PFSK-1 (cell line): ENCODE data around the gene ACOT9.

Experiments used
- FOXP2 ChIP-seq: optimal IDR thresholded peaks from 2 replicates; pipeline ENCODE3; 2011; ENCODE audit warnings: borderline replicate concordance, control low read depth, inconsistent platforms; ENCODE audit not compliant: insufficient read depth; ENCODE audit errors: extremely low read length, extremely low read depth
- POLR2AphosphoS5 ChIP-seq: IDR thresholded peaks from 2 replicates; pipeline ENCODE4 v1.6.1; 2012; ENCODE audit warnings: low read depth, mild to moderate bottlenecking, control low read depth, low read length, moderate library complexity
- REST ChIP-seq, 2 experiments: IDR thresholded peaks; 2 replicates each; pipeline versions ENCODE4 v1.6.1 to v1.8.0; 2011 to 2012; ENCODE audit warnings: low read depth in 2 of 2, low read length in 2 of 2, control low read depth in 1 of 2, inconsistent platforms in 1 of 2, mild to moderate bottlenecking in 1 of 2, moderate library complexity in 1 of 2; ENCODE audit not compliant: insufficient read depth in 1 of 2
- SIN3A ChIP-seq: IDR thresholded peaks from 2 replicates; pipeline ENCODE4 v1.6.1; 2012; ENCODE audit warnings: mild to moderate bottlenecking, low read length, moderate library complexity, borderline replicate concordance; ENCODE audit not compliant: insufficient read depth
- TAF1 ChIP-seq: IDR thresholded peaks from 2 replicates; pipeline ENCODE4 v1.6.1; 2012; ENCODE audit warnings: low read length, control low read depth, borderline replicate concordance; ENCODE audit not compliant: insufficient read depth

Gene ACOT9

GRCh38 chrX:23704673-23705206, 38.3 kb downstream of the ACOT9 start:
- TF ChIP-seq REST (IDR thresholded peaks at IDR 0.05; ENCODE audit: insufficient read depth in 1 of 2, low read depth in 2 of 2, low read length in 2 of 2), result no peak
- TF ChIP-seq TAF1, result no peak
- TF ChIP-seq FOXP2, result no peak
- TF ChIP-seq SIN3A, result no peak
- TF ChIP-seq POLR2AphosphoS5, result no peak

DNA sequence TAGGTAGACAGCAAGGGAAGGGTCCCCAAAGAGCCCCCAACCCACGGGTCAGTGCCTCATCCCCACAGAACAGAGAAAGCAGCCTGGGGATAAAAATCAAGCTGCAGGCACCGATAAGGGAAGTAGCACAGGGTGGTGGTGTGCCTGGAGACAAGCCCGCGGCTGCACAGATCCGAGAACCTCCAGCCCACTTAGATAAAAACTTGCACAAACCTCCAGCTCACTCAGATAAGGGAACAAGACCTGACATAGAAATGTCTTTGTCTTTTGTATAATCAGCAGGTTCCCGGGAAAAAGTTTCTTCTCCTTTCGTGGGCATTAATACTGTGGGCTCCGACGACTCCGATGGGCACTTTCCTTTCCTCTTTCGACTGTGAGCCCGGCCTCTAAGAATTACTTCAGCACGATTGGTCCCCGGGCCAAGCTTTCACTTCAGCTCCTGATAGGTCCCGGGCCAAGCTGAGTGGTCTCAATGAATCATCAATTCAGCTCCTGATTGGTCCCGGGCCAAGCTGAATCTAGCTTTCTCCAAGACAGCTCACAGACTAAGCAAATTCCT, 43.4 kb downstream of the ACOT9 start:
- TF ChIP-seq FOXP2 (no peak), POLR2AphosphoS5 (no peak), TAF1 (no peak), SIN3A (no peak), REST (IDR thresholded peaks at IDR 0.05; ENCODE audit: insufficient read depth in 1 of 2, low read depth in 2 of 2, low read length in 2 of 2) (no peak)

DNA sequence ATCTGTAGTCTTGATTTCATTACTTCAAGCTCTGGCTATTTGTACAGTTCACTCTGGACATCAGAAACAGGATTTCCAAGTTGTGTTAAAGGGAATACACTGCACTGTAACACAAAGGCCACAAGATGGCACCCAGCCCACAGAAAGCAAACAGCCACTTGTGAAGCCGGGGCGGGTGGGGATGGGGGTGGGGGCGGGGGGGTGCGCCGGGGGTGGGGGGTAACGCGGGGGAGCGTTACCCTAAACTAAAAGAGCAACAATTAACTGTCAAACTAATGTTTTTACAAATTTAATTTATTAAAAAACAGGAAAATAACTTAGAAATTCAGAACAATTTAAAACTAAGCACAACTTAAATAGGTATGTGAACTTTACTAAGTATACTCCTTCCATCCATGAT, 48.5 kb downstream of the ACOT9 start:
- TF ChIP-seq SIN3A, result no peak
- TF ChIP-seq TAF1, result no peak

DNA sequence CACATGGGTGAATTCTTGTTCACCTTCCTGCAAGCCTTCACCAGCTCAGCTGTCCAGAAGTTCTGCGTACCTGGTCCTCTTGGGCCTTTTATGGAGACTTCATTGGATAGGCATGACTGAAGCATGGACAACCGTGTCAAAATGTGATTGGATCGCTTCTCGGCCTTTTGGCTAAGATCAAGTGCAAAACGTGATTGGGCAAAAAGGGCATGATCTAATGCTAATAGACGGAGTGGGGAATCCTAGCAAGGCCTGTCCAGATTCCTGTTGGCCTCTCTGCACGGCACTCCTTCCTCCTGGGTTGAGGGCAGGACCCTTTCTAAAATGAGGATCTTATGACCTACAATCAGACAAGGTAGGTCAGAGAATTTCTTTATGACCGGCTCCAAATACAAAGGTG, 50.9 kb downstream of the ACOT9 start:
- TF ChIP-seq REST (IDR thresholded peaks at IDR 0.05; ENCODE audit: insufficient read depth in 1 of 2, low read depth in 2 of 2, low read length in 2 of 2) (no peak), TAF1 (no peak), SIN3A (no peak), FOXP2 (no peak), POLR2AphosphoS5 (no peak)

- TF ChIP-seq REST (IDR thresholded peaks at IDR 0.05; ENCODE audit: insufficient read depth in 1 of 2, low read depth in 2 of 2, low read length in 2 of 2) (no peak), TAF1 (no peak), SIN3A (no peak), POLR2AphosphoS5 (no peak), FOXP2 (no peak)
Measured at GRCh38 chrX:23673108-23673507, 70.0 kb downstream of the ACOT9 start.
